GM12801 (cell line): ENCODE data around the gene POLR2A.

Experiments
- TF ChIP-seq, protein P1 (sequence below): IDR thresholded peaks from one replicate; pipeline ENCODE4 v1.5.1; 2011; ENCODE audit warnings: control low read depth; ENCODE audit not compliant: insufficient read length; ENCODE audit errors: extremely low read depth

The POLR2A gene

DNA sequence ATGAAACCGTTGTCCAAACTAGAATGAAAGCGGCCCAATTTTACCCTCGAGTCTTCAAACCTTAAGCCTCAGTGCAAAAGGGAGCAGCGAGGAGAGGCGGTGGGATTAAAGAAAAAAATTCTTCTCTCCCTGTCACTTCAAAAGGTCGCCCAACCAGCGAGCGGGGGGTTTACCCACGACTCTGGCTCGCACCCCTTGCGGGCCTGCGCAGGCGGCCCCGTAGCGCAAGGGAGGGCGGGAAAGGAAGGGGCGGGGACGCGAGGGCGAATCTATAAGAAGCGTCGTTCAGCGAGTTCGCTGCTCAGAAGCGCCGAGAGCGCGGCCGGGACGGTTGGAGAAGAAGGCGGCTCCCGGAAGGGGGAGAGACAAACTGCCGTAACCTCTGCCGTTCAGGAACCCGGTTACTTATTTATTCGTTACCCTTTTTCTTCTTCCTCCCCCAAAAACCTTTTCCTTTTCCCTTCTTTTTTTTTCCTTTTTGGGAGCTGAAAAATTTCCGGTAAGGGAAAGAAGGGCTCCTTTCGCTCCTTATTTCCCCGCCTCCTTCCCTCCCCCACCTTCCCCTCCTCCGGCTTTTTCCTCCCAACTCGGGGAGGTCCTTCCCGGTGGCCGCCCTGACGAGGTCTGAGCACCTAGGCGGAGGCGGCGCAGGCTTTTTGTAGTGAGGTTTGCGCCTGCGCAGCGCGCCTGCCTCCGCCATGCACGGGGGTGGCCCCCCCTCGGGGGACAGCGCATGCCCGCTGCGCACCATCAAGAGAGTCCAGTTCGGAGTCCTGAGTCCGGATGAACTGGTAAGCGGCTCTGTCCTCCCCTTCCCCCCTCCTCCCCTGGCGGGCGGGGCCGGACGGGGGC, at the start of gene POLR2A:
POLR2A (plus strand) TSS at position 300 of the 852 bp plus-strand sequence.
- TF ChIP-seq, protein P1, sequence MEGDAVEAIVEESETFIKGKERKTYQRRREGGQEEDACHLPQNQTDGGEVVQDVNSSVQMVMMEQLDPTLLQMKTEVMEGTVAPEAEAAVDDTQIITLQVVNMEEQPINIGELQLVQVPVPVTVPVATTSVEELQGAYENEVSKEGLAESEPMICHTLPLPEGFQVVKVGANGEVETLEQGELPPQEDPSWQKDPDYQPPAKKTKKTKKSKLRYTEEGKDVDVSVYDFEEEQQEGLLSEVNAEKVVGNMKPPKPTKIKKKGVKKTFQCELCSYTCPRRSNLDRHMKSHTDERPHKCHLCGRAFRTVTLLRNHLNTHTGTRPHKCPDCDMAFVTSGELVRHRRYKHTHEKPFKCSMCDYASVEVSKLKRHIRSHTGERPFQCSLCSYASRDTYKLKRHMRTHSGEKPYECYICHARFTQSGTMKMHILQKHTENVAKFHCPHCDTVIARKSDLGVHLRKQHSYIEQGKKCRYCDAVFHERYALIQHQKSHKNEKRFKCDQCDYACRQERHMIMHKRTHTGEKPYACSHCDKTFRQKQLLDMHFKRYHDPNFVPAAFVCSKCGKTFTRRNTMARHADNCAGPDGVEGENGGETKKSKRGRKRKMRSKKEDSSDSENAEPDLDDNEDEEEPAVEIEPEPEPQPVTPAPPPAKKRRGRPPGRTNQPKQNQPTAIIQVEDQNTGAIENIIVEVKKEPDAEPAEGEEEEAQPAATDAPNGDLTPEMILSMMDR, result no peak

GRCh38 chr17:7435676-7436555, 48.2 kb upstream of the POLR2A start:
- TF ChIP-seq, protein P1, result no peak

DNA sequence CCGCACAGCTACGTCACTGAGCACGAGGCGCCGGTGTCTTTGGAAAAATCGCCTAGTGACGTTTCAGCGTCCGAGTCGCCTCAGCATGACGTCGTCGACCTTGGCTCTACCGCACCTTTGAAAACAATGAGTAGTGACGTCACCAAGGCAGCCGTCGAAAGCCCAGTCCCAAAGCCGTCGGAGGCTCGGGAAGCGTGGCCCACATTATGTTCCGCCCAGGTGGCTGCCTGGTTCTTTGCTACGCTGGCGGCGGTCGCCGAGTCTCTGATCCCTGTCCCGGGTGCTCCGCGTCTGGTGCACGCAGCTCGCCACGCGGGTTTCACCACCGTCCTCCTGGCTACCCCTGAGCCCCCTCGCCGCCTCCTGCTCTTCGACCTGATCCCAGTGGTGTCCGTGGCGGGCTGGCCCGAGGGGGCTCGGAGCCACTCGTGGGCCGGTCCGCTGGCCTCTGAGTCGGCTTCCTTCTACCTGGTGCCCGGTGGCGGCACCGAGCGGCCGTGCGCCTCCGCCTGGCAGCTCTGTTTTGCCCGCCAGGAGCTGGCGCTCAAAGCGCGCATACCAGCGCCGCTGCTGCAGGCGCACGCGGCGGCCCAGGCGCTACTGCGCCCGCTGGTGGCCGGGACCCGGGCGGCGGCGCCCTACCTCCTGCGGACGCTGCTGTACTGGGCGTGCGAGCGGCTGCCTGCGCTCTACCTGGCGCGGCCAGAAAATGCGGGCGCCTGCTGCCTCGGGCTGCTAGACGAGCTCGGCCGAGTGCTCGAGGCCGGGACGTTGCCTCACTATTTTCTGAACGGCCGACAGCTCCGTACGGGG, 47.4 kb upstream of the POLR2A start:
- TF ChIP-seq, protein P1, result no peak

- TF ChIP-seq, protein P1, result no peak
Observed at GRCh38 chr17:7437369-7437863, 46.8 kb upstream of the POLR2A start.

GRCh38 chr17:7437950-7438614, 46.1 kb upstream of the POLR2A start:
- TF ChIP-seq, protein P1, result no peak

GRCh38 chr17:7438656-7439460, 45.3 kb upstream of the POLR2A start:
- TF ChIP-seq, protein P1, result no peak
